ENCODE results near the gene GOLPH3L. TPM values are rescaled to one million over a fixed set of nuclear protein-coding genes. Genes with fewer than 3 reads are reported as not detected.
"Not testable (repeated sequence)": the region's sequence is repeated elsewhere in the genome, so short reads cannot be mapped to it uniquely, and the experiment has no call there.

The GOLPH3L gene
- total RNA-seq, 2 donors from 2014 or later: 45.1 to 45.2 TPM

- H3K9me3 Mint-ChIP-seq: no peaks in the 10 kb centered on the region
Measured at GRCh38 chr1:150604226-150604588, 92.7 kb downstream of the GOLPH3L start.

DNA sequence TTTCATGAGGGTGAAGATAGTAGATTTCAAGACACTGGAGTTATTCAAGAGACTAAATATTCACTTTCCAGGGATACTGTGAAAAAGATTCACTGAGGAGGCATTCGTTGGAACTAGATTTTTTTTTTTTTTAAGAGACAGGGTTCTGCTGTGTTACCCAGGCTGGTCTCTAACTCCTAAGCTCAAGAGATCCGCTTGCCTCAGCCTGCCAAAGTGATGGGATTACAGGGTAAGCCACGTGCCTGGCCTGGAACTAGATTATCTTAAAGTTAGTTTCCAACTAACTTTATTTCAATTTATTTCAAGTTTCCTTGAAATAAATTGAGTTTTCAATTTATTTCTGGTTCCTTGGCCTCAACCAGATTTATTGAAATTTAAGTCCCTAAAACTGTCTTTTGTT lies 93.2 kb downstream of the GOLPH3L start:
- TF ChIP-seq, protein P1, sequence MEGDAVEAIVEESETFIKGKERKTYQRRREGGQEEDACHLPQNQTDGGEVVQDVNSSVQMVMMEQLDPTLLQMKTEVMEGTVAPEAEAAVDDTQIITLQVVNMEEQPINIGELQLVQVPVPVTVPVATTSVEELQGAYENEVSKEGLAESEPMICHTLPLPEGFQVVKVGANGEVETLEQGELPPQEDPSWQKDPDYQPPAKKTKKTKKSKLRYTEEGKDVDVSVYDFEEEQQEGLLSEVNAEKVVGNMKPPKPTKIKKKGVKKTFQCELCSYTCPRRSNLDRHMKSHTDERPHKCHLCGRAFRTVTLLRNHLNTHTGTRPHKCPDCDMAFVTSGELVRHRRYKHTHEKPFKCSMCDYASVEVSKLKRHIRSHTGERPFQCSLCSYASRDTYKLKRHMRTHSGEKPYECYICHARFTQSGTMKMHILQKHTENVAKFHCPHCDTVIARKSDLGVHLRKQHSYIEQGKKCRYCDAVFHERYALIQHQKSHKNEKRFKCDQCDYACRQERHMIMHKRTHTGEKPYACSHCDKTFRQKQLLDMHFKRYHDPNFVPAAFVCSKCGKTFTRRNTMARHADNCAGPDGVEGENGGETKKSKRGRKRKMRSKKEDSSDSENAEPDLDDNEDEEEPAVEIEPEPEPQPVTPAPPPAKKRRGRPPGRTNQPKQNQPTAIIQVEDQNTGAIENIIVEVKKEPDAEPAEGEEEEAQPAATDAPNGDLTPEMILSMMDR (conservative IDR thresholded peaks at IDR 0.05): no peak
- Histone ChIP-seq H3K9ac (ENCODE audit: extremely low read depth, low read length, poor library complexity, severe bottlenecking) (no peak overlapping the region), H3K27me3 (ENCODE audit: control insufficient read depth, insufficient read depth, low read length, poor library complexity, severe bottlenecking) (no peaks in the 10 kb centered on the region), H3K36me3 (ENCODE audit: control insufficient read depth, insufficient read depth, low read length) (peaks cover 17% of the 10 kb centered on the region), H3K27ac (ENCODE audit: low read depth, low read length) (no peak overlapping the region), H3K4me3 (ENCODE audit: low read length) (no peak overlapping the region), H3K4me1 (ENCODE audit: control insufficient read depth, insufficient read depth, low read length) (peaks cover 7% of the 10 kb centered on the region), H3K9me3 (ENCODE audit: control insufficient read depth, low read length) (no peaks in the 10 kb centered on the region)
- peaks cover 8% of the 10 kb centered on the region for H3K4me1 Mint-ChIP-seq
- peak overlapping the region; percentile 15 for H3K27ac Mint-ChIP-seq
- H3K27me3 Mint-ChIP-seq (ENCODE audit: insufficient read depth): no peaks in the 10 kb centered on the region
- H3K9me3 Mint-ChIP-seq: no peaks in the 10 kb centered on the region
- peak; percentile 31 for DNase-seq
- 76 to 100% methylated on average over 2 to 3 of the region's 3 CpGs for WGBS, 2 experiments (ENCODE audit: insufficient coverage in 1 of 2, insufficient read length in 1 of 2)
- peaks cover 25% of the 10 kb centered on the region for H3K36me3 Mint-ChIP-seq (ENCODE audit: low read depth)
- no peak overlapping the region for H3K4me3 Mint-ChIP-seq

More at GRCh38 chr1:150604226-150604588, 92.7 kb downstream of the GOLPH3L start:
- H3K4me3 ChIP-seq (ENCODE audit: low read length): no peak overlapping the region
- WGBS, 2 experiments (ENCODE audit: insufficient coverage in 1 of 2, insufficient read length in 1 of 2): 56% methylated on average over 2 of the region's 2 CpGs; no CpG with 5 or more reads in 1 of the 2 experiments
- H3K9ac ChIP-seq (ENCODE audit: extremely low read depth, low read length, poor library complexity, severe bottlenecking): no peak overlapping the region
- H3K27ac ChIP-seq (ENCODE audit: low read depth, low read length): peak overlapping the region; percentile 83
- H3K4me1 ChIP-seq (ENCODE audit: control insufficient read depth, insufficient read depth, low read length): peaks cover 7% of the 10 kb centered on the region
- DNase-seq: no peak
- Mint-ChIP-seq H3K4me1 (peaks cover 8% of the 10 kb centered on the region), H3K27ac (peak overlapping the region; percentile 96), H3K4me3 (no peak overlapping the region), H3K27me3 (ENCODE audit: insufficient read depth) (no peaks in the 10 kb centered on the region), H3K36me3 (ENCODE audit: low read depth) (peaks cover 29% of the 10 kb centered on the region)
- TF ChIP-seq, protein P1 (conservative IDR thresholded peaks at IDR 0.05): no peak
- no peaks in the 10 kb centered on the region for H3K27me3 ChIP-seq (ENCODE audit: control insufficient read depth, insufficient read depth, low read length, poor library complexity, severe bottlenecking)
- H3K9me3 ChIP-seq (ENCODE audit: control insufficient read depth, low read length): no peaks in the 10 kb centered on the region
- peaks cover 20% of the 10 kb centered on the region for H3K36me3 ChIP-seq (ENCODE audit: control insufficient read depth, insufficient read depth, low read length)

GRCh38 chr1:150602372-150602771 lies 94.6 kb downstream of the GOLPH3L start:
- H3K36me3 ChIP-seq (ENCODE audit: control insufficient read depth, insufficient read depth, low read length): peaks cover 11% of the 10 kb centered on the region
- peaks cover 25% of the 10 kb centered on the region for H3K36me3 Mint-ChIP-seq (ENCODE audit: low read depth)
- not testable (repeated sequence) for H3K27ac ChIP-seq (ENCODE audit: low read depth, low read length); H3K9me3 ChIP-seq (ENCODE audit: control insufficient read depth, low read length); H3K27ac Mint-ChIP-seq; H3K4me3 Mint-ChIP-seq; H3K27me3 ChIP-seq (ENCODE audit: control insufficient read depth, insufficient read depth, low read length, poor library complexity, severe bottlenecking); H3K9ac ChIP-seq (ENCODE audit: extremely low read depth, low read length, poor library complexity, severe bottlenecking); H3K9me3 Mint-ChIP-seq; H3K27me3 Mint-ChIP-seq (ENCODE audit: insufficient read depth); H3K4me1 ChIP-seq (ENCODE audit: control insufficient read depth, insufficient read depth, low read length); H3K4me3 ChIP-seq (ENCODE audit: low read length); H3K4me1 Mint-ChIP-seq
- WGBS, 2 experiments (ENCODE audit: insufficient coverage in 1 of 2, insufficient read length in 1 of 2): 96 to 100% methylated on average over 4 to 11 of the region's 12 CpGs
- DNase-seq: peak; percentile 13

DNA sequence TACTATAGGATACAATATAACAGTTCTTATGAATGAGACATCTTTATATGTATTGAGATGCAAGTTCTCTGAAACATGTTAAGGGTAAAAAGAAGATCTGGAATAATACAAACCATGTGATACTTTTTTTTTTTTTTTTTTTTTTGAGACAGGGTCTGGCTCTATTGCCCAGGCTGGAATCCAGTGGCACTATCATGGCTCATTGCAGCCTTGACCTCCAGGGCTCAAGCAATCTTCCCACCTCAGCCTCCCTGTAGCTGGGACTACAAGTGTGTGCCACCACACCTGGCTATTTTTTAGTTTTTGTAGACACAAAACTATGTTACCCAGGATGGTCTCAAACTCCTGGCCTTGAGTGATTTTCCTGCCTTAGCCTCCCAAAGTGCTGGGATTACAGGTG lies 95.4 kb downstream of the GOLPH3L start:
- Histone ChIP-seq H3K27me3 (ENCODE audit: control insufficient read depth, insufficient read depth, low read length, poor library complexity, severe bottlenecking) (no peaks in the 10 kb centered on the region), H3K27ac (ENCODE audit: low read depth, low read length) (no peak overlapping the region), H3K4me1 (ENCODE audit: control insufficient read depth, insufficient read depth, low read length) (peaks cover 7% of the 10 kb centered on the region), H3K36me3 (ENCODE audit: control insufficient read depth, insufficient read depth, low read length) (peaks cover 9% of the 10 kb centered on the region), H3K9me3 (ENCODE audit: control insufficient read depth, low read length) (no peaks in the 10 kb centered on the region), H3K4me3 (ENCODE audit: low read length) (no peak overlapping the region), H3K9ac (ENCODE audit: extremely low read depth, low read length, poor library complexity, severe bottlenecking) (no peak overlapping the region)
- H3K27ac Mint-ChIP-seq: no peak overlapping the region
- no peaks in the 10 kb centered on the region for H3K9me3 Mint-ChIP-seq
- peaks cover 22% of the 10 kb centered on the region for H3K36me3 Mint-ChIP-seq (ENCODE audit: low read depth)
- H3K4me3 Mint-ChIP-seq: no peak overlapping the region
- H3K4me1 Mint-ChIP-seq: peaks cover 10% of the 10 kb centered on the region
- TF ChIP-seq, protein P1 (conservative IDR thresholded peaks at IDR 0.05): no peak
- H3K27me3 Mint-ChIP-seq (ENCODE audit: insufficient read depth): no peaks in the 10 kb centered on the region
- peak; percentile 22 for DNase-seq

- not testable (repeated sequence) for H3K4me1 Mint-ChIP-seq; H3K9me3 ChIP-seq (ENCODE audit: control insufficient read depth, low read length); DNase-seq; H3K27ac ChIP-seq (ENCODE audit: low read depth, low read length); H3K4me1 ChIP-seq (ENCODE audit: control insufficient read depth, insufficient read depth, low read length); H3K9ac ChIP-seq (ENCODE audit: extremely low read depth, low read length, poor library complexity, severe bottlenecking); H3K27me3 Mint-ChIP-seq (ENCODE audit: insufficient read depth); H3K4me3 ChIP-seq (ENCODE audit: low read length); H3K4me3 Mint-ChIP-seq; H3K36me3 ChIP-seq (ENCODE audit: control insufficient read depth, insufficient read depth, low read length); H3K27me3 ChIP-seq (ENCODE audit: control insufficient read depth, insufficient read depth, low read length, poor library complexity, severe bottlenecking)
- peaks cover 14% of the 10 kb centered on the region for H3K9me3 Mint-ChIP-seq
- H3K36me3 Mint-ChIP-seq (ENCODE audit: low read depth): peaks cover 37% of the 10 kb centered on the region
- peak overlapping the region; percentile 4 for H3K27ac Mint-ChIP-seq
- 95 to 100% methylated on average over 4 of the region's 4 CpGs for WGBS, 2 experiments (ENCODE audit: insufficient coverage in 1 of 2, insufficient read length in 1 of 2)
Measured at GRCh38 chr1:150598346-150598745, 98.6 kb downstream of the GOLPH3L start.
